RWPE2 (cell line): ENCODE measurements around the gene CACNA1H.

Experiments
- ATAC-seq: fragments of 200-7000 bp; cut with Tn5 transposase; 3 replicates; pipeline ENCODE4 v1.9.1; 2021; ENCODE audit warnings: low read depth
- DNase-seq: peaks from one replicate; pipeline ENCODE4 v3.0.0-alpha.2; 2020; ENCODE audit warnings: low spot score
- H3K27ac ChIP-seq: fragments of 450-650 bp; 2 replicates; pipeline ENCODE4 v1.5.1; 2017; ENCODE audit warnings: mild to moderate bottlenecking; ENCODE audit not compliant: poor library complexity, severe bottlenecking
- H3K27me3 ChIP-seq: fragments of 250-450 bp; sonication (Bioruptor Pico); 2 replicates; pipeline ENCODE4 v1.5.1; 2021; ENCODE audit warnings: mild to moderate bottlenecking, moderate library complexity; ENCODE audit not compliant: insufficient read depth, poor library complexity, severe bottlenecking
- H3K36me3 ChIP-seq: fragments of 250-450 bp; sonication (Bioruptor Pico); 2 replicates; pipeline ENCODE4 v1.5.1; 2020; ENCODE audit warnings: low read depth, mild to moderate bottlenecking, moderate library complexity
- H3K4me1 ChIP-seq: fragments of 250-450 bp; sonication (Bioruptor Pico); 2 replicates; pipeline ENCODE4 v1.5.1; 2021; ENCODE audit warnings: mild to moderate bottlenecking, moderate library complexity; ENCODE audit not compliant: insufficient read depth, poor library complexity, severe bottlenecking
- H3K4me3 ChIP-seq: fragments of 250-450 bp; sonication (Bioruptor Pico); 2 replicates; pipeline ENCODE4 v1.5.1; 2021; ENCODE audit warnings: mild to moderate bottlenecking, moderate library complexity; ENCODE audit not compliant: severe bottlenecking
- H3K9me3 ChIP-seq: fragments of 250-450 bp; sonication (Bioruptor Pico); 2 replicates; pipeline ENCODE4 v1.5.1; 2021; ENCODE audit warnings: mild to moderate bottlenecking, moderate library complexity; ENCODE audit not compliant: severe bottlenecking
- CTCF ChIP-seq: fragments of 450-650 bp; IDR thresholded peaks from one replicate; pipeline ENCODE4 v1.5.1; 2017; ENCODE audit warnings: mild to moderate bottlenecking, moderate library complexity; ENCODE audit not compliant: poor library complexity, severe bottlenecking

CACNA1H gene

DNA sequence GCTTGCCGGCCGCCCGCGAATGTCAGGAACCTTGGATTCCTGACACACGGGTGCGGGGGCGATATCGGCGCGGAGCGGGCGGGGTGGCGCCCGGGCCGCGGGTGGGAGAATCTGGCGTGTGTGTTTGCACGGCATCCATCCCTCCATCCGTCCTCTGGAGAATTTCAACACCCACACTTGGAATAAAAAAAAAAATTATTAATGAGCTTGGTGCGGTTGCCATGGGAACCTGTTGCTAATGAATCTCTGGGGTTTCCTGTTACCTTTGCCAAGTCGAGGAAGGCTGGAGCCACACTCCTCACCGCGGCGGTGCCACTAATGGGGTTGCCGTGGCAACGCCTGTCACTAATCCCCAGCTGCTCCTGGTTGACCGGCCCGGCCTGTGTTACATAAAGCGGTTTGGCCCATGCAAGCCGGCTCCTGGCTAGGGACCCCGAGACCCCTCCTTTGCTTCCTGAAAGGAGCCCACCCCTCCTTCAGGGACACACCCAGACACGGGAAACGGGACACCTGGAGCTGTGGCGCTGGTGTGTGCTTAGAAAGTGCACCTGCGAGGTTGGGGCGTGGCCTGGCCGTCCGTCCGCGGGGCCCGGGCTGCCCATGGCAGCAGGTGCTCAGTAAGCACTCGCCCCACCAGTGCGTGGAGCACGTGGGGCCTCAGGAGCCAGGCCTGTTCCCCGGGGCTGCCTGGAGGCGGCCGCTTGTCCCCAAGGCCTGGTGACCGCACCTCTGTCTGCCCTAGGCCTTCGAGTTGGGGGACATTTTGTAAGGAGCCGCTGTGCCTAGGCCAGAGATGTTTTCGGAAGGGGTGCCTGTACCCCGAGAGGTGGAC lies 14.6 kb downstream of the CACNA1H start:
- no peaks in the 10 kb centered on the region for H3K4me1 ChIP-seq
- no peak for TF ChIP-seq CTCF

GRCh38 chr16:1168837-1169236 lies 15.9 kb downstream of the CACNA1H start:
- Histone ChIP-seq H3K4me3 (no peak overlapping the region), H3K27ac (no peak overlapping the region), H3K36me3 (no peaks in the 10 kb centered on the region), H3K27me3 (peaks cover 15% of the 10 kb centered on the region), H3K9me3 (no peaks in the 10 kb centered on the region), H3K4me1 (no peaks in the 10 kb centered on the region)
- ATAC-seq: no peak
- no peak for DNase-seq
- no peak for TF ChIP-seq CTCF

More for the DNA sequence above, 14.6 kb downstream of the CACNA1H start:
- H3K36me3 ChIP-seq: no peaks in the 10 kb centered on the region
- ATAC-seq: no peak
- no peak for DNase-seq
- H3K27ac ChIP-seq: no peak overlapping the region
- H3K27me3 ChIP-seq: peaks cover 15% of the 10 kb centered on the region
- H3K9me3 ChIP-seq: no peaks in the 10 kb centered on the region
- H3K4me3 ChIP-seq: no peak overlapping the region

DNA sequence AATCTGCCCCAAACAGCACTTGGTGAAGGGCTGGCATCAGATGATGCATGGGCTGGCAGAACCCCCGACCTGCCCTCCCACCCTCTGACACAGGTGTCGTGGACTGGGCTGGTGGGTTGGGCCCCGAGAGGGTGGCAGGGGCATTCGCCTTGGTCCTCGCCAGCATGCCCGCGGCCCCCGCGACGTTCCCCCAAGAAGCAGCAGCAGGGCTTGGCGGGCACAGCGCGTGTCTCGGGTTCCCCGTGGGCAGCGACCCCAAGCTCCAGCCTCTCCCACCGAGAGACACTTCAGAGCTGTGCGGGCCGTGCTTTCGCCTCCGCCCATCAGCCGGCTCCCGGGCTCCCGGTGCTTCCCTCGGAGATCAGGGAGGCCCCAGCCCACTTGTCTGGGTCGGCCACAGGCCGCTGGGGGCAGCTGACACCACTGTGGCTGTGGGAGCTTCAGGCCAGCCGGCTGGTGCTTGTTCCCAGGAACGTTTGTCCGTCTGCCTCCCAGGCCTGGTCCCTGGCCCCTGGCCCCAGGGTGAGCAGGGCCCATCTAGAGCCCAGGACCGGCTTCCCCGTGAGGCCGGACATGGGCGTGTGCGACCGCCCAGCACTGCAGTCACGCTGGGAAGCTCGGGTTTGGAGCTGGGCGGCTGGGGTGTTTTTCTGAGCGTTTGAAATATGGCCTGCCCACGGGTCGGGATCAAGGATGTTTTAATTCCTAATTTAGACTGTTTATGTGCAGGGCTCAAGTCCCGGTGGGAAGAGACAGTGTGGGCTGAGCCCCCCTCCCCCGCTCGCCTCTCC lies 16.6 kb downstream of the CACNA1H start:
- Histone ChIP-seq H3K36me3 (no peaks in the 10 kb centered on the region), H3K4me1 (no peaks in the 10 kb centered on the region), H3K4me3 (no peak overlapping the region), H3K9me3 (no peaks in the 10 kb centered on the region), H3K27ac (no peak overlapping the region), H3K27me3 (peaks cover 15% of the 10 kb centered on the region)
- TF ChIP-seq CTCF: no peak
- no peak for DNase-seq
- ATAC-seq: no peak

- DNase-seq (no peak), ATAC-seq (no peak)
- no peak overlapping the region for H3K4me3 ChIP-seq
- peaks cover 15% of the 10 kb centered on the region for H3K27me3 ChIP-seq
- H3K9me3 ChIP-seq: no peaks in the 10 kb centered on the region
- H3K4me1 ChIP-seq: no peaks in the 10 kb centered on the region
- no peaks in the 10 kb centered on the region for H3K36me3 ChIP-seq
- no peak for TF ChIP-seq CTCF
- no peak overlapping the region for H3K27ac ChIP-seq
Observed at GRCh38 chr16:1170076-1170418, 17.1 kb downstream of the CACNA1H start.
